Left lung (tissue), 10 donors: ENCODE measurements around the gene GOLT1A. TPM values are rescaled to one million over a fixed set of nuclear protein-coding genes. Genes with fewer than 3 reads are reported as not detected.

ENCODE experiments used
- ATAC-seq: fragments of 200-7000 bp; cut with Tn5 transposase; one replicate; pipeline ENCODE4 v1.9.1; 2020; ENCODE audit warnings: moderate library complexity
- DNase-seq, 4 donors: peaks; one replicate each; pipeline ENCODE4 v3.0.0-alpha.2; 2013 to 2020
- H3K27ac ChIP-seq, 2 donors: fragments of 200-600 bp; sonication (generic) in 1 of 2; one replicate each; pipeline versions ENCODE4 v1.5.0 to v1.8.0; 2020 to 2021
- H3K27me3 ChIP-seq, 2 donors: fragments of 200-600 bp; sonication (generic) in 1 of 2; one replicate each; pipeline versions ENCODE4 v1.5.0 to v1.8.0; 2020 to 2021
- H3K36me3 ChIP-seq, 2 donors: fragments of 200-600 bp; sonication (generic) in 1 of 2; one replicate each; pipeline versions ENCODE4 v1.5.0 to v1.8.0; 2020 to 2021
- H3K4me1 ChIP-seq, 2 donors: fragments of 200-600 bp; one replicate each; pipeline ENCODE4 v1.8.0; 2021
- H3K4me3 ChIP-seq, 2 donors: fragments of 200-600 bp; sonication (generic) in 1 of 2; one replicate each; pipeline versions ENCODE4 v1.5.0 to v1.8.0; 2020 to 2021; ENCODE audit warnings: mild to moderate bottlenecking in 1 of 2
- H3K9me3 ChIP-seq, 2 donors: fragments of 200-600 bp; sonication (generic) in 1 of 2; one replicate each; pipeline versions ENCODE4 v1.5.0 to v1.8.0; 2020 to 2021
- intact Hi-C, 2 donors: fragments of 100-400 bp; cut with DNase I; formaldehyde crosslinking; loops; one replicate each; pipeline versions ENCODE4 v1.11.2 to v1.14.2; 2022
- polyA plus RNA-seq, 6 donors: library from polyadenylated mRNA; unstranded; fragments of 120-200 nt; gene quantifications; one replicate each; pipeline ENCODE4 v1.2.1, GENCODE V29; 2013; ENCODE audit not compliant: insufficient read length in 6 of 6
- total RNA-seq, 2 donors: library from RNA; stranded (reverse); fragmentation: NEBNext Ultra II Directional; extraction: Animal tissue kit (Norgen Biotek cat#: 25700); gene quantifications; one replicate each; pipeline ENCODE4 v1.2.1, GENCODE V29; 2021
- TF ChIP-seq, protein P1 (sequence below), 2 donors: fragments of 200-600 bp; sonication (generic) in 1 of 2; IDR thresholded peaks; one replicate each; pipeline versions ENCODE4 v1.5.0 to v1.8.0; 2021; ENCODE audit warnings: antibody characterized with exemption in 2 of 2
- donor health status: DM: no; HTN: yes; CAD: no.
- donor health status: DM: no; HTN: no; CAD: no.

Gene GOLT1A
- total and polyA plus RNA-seq, 8 donors, result 4.4 to 22.6 (median 9.2) TPM

DNA sequence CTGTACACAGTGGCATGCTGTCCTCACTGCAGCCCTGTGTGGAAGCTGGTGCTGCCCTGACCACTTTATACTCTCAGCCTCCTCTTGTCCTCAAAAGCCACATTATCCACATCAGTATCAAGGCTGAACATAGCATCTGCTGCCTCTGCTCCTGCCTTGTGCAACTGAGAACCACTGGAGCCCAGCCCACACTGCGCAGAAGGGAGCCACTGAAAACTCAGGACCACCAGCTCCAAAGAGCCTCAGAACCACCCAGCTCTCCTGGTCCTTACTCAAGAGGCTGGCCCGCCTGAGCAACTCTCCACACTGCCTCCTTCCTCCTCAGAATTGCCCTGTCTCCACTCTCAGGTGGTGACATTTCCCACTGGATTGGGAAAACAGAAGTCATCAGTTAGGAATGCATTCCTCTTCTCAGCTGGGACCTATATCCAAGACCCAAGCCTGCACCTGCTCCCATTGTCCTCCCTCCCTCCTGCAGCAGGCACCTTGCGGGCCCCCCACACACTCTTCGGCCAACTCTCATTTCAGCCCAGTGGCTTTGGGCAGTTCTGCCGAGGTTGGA is 10.5 kb downstream of the GOLT1A start:
- H3K4me1 ChIP-seq, result no peaks in the 10 kb centered on the region
- no peak overlapping the region for H3K4me3 ChIP-seq
- TF ChIP-seq, protein P1, sequence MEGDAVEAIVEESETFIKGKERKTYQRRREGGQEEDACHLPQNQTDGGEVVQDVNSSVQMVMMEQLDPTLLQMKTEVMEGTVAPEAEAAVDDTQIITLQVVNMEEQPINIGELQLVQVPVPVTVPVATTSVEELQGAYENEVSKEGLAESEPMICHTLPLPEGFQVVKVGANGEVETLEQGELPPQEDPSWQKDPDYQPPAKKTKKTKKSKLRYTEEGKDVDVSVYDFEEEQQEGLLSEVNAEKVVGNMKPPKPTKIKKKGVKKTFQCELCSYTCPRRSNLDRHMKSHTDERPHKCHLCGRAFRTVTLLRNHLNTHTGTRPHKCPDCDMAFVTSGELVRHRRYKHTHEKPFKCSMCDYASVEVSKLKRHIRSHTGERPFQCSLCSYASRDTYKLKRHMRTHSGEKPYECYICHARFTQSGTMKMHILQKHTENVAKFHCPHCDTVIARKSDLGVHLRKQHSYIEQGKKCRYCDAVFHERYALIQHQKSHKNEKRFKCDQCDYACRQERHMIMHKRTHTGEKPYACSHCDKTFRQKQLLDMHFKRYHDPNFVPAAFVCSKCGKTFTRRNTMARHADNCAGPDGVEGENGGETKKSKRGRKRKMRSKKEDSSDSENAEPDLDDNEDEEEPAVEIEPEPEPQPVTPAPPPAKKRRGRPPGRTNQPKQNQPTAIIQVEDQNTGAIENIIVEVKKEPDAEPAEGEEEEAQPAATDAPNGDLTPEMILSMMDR (IDR thresholded peaks at IDR 0.05), result no peak
- no peaks in the 10 kb centered on the region for H3K36me3 ChIP-seq
- peaks cover 0 to 39% of the 10 kb centered on the region in 2 donors for H3K27me3 ChIP-seq
- DNase-seq (no peak), ATAC-seq (no peak)
- H3K27ac ChIP-seq, result no peak overlapping the region
- intact Hi-C loops, result no loop called here
- no peaks in the 10 kb centered on the region for H3K9me3 ChIP-seq

GRCh38 chr1:204202481-204202880 is 11.3 kb downstream of the GOLT1A start:
- H3K36me3 ChIP-seq, result no peaks in the 10 kb centered on the region
- peaks cover 0 to 42% of the 10 kb centered on the region in 2 donors for H3K27me3 ChIP-seq
- no peak overlapping the region for H3K4me3 ChIP-seq
- intact Hi-C loops, result no loop called here
- H3K9me3 ChIP-seq, result no peaks in the 10 kb centered on the region
- no peak overlapping the region for H3K27ac ChIP-seq
- TF ChIP-seq, protein P1 (IDR thresholded peaks at IDR 0.05), result no peak
- no peak for DNase-seq
- no peaks in the 10 kb centered on the region for H3K4me1 ChIP-seq
- ATAC-seq, result no peak

GRCh38 chr1:204201348-204202040 is 12.3 kb downstream of the GOLT1A start:
- no peak overlapping the region for H3K4me3 ChIP-seq
- intact Hi-C loops, result no loop called here
- TF ChIP-seq, protein P1 (IDR thresholded peaks at IDR 0.05), result no peak
- H3K9me3 ChIP-seq, result no peaks in the 10 kb centered on the region
- DNase-seq (no peak), ATAC-seq (no peak)
- H3K27me3 ChIP-seq, result peaks cover 0 to 40% of the 10 kb centered on the region in 2 donors
- H3K4me1 ChIP-seq, result no peaks in the 10 kb centered on the region
- no peak overlapping the region for H3K27ac ChIP-seq
- H3K36me3 ChIP-seq, result no peaks in the 10 kb centered on the region

DNA sequence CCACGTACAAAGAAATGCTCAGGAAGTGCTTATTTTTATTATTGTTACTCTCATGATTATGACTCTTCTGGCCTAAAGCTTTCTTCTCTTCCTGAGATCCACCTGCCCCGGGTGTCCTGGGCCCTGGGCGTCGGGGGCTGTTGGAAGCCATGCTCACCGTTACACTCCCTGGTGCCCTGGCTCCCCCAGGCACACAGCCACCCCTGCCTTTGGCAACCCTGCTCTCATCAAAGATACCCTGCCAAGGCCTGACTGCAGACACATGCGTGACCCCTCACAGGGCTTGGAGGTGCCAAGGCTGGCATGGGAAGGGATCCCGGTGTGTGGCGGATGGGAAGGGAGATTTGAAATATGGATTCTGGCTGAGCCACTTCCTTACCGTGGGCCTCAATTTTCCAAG is 14.2 kb downstream of the GOLT1A start:
- no peak overlapping the region for H3K4me3 ChIP-seq
- no peak for ATAC-seq
- TF ChIP-seq, protein P1 (IDR thresholded peaks at IDR 0.05), result no peak
- no peaks in the 10 kb centered on the region for H3K9me3 ChIP-seq
- no peaks in the 10 kb centered on the region for H3K36me3 ChIP-seq
- intact Hi-C loops, result no loop called here
- no peak for DNase-seq
- H3K27me3 ChIP-seq, result peaks cover 0 to 31% of the 10 kb centered on the region in 2 donors
- no peak overlapping the region for H3K27ac ChIP-seq
- no peaks in the 10 kb centered on the region for H3K4me1 ChIP-seq
